HCT116 (cell line): ENCODE data around the gene GRB2. TPM values are rescaled to one million over a fixed set of nuclear protein-coding genes. Genes with fewer than 3 reads are reported as not detected.

Experiments used
- ATAC-seq: fragments of 200-7000 bp; cut with Tn5 transposase; 2 replicates; pipeline ENCODE4 v1.9.1; 2020; ENCODE audit warnings: mild to moderate bottlenecking, moderate library complexity
- BruUV-seq: library from RNA; stranded (reverse); fragments of 400-500 nt; replicated peaks from 2 replicates; lab custom pipeline; 2021; lab: Mats Ljungman, UMichigan
- CTCF ChIA-PET: fragments of 300-600 bp; sonication (Branson Sonifier 250); formaldehyde crosslinking; loops from one replicate; lab custom pipeline; 2021; ENCODE audit warnings: antibody characterized with exemption; lab: Charles Lee
- POLR2A ChIA-PET: fragments of 300-600, 350-600 bp; sonication (Branson Sonifier 250); formaldehyde crosslinking; loops from one replicate; lab custom pipeline; 2021; ENCODE audit warnings: antibody characterized with exemption; lab: Charles Lee
- RAD21 ChIA-PET, 2 experiments: fragments of 300-600 bp; sonication (Branson Sonifier 250); formaldehyde crosslinking; loops; one replicate each; lab custom pipeline; 2023; ENCODE audit warnings: low total read pairs in 2 of 2; ENCODE audit not compliant: uncharacterized antibody in 2 of 2, unreplicated experiment in 2 of 2, low non-redundant PET in 1 of 2; lab: Charles Lee
- DNase-seq: peaks from one replicate; pipeline ENCODE4 v3.0.0-alpha.2; 2010; ENCODE audit warnings: low read depth, low spot score
- H2AFZ ChIP-seq: fragments of 200-600 bp; shearing (Covaris generic), sonication (generic); 2 replicates; pipeline ENCODE4 v1.6.1; 2017; ENCODE audit warnings: low read depth, mixed run types, mixed read lengths, antibody characterized with exemption, low read length; ENCODE audit not compliant: poor library complexity, severe bottlenecking
- H3K27ac ChIP-seq: 2 replicates; pipeline ENCODE4 v1.5.1; 2012; ENCODE audit warnings: low read depth, low read length
- H3K27me3 ChIP-seq: fragments of 200-600 bp; sonication (generic); 2 replicates; pipeline ENCODE4 v1.6.1; 2016; ENCODE audit warnings: mixed run types, low read length, mixed read lengths; ENCODE audit not compliant: insufficient read depth
- H3K36me3 ChIP-seq, 2 experiments: fragments of 200-500 bp in 1 of 2; fragments of 200-600 bp in 1 of 2; sonication (Bioruptor generic) in 1 of 2; sonication (generic) in 1 of 2; 2 replicates each; pipeline versions ENCODE4 v1.5.1 to v1.6.1; 2014 to 2016; ENCODE audit warnings: low read length in 2 of 2, inconsistent platforms in 1 of 2, mixed read lengths in 1 of 2, mixed run types in 1 of 2; ENCODE audit not compliant: insufficient read depth in 2 of 2, control insufficient read depth in 1 of 2
- H3K4me1 ChIP-seq, 2 experiments: fragments of 200-600 bp in 1 of 2; sonication (generic) in 1 of 2; 2 replicates each; pipeline versions ENCODE4 v1.5.1 to v1.6.1; 2012 to 2017; ENCODE audit warnings: low read length in 2 of 2, inconsistent platforms in 1 of 2, mild to moderate bottlenecking in 1 of 2, mixed read lengths in 1 of 2, mixed run types in 1 of 2, moderate library complexity in 1 of 2; ENCODE audit not compliant: insufficient read depth in 2 of 2, control insufficient read depth in 1 of 2
- H3K4me2 ChIP-seq: fragments of 200-600 bp; sonication (generic); 2 replicates; pipeline ENCODE4 v1.6.1; 2017; ENCODE audit warnings: mixed run types, low read length, mixed read lengths
- H3K4me3 ChIP-seq, 2 experiments: fragments of 200-600 bp in 1 of 2; sonication (generic) in 1 of 2; replicated peaks in 1 of 2; 2 replicates each; pipeline ENCODE4 v1.5.1; 2011 to 2016; ENCODE audit warnings: low read length in 2 of 2, control low read depth in 1 of 2, low read depth in 1 of 2, mild to moderate bottlenecking in 1 of 2, mixed read lengths in 1 of 2, mixed run types in 1 of 2
- H3K79me2 ChIP-seq: fragments of 200-600 bp; sonication (generic); 2 replicates; pipeline ENCODE4 v1.6.1; 2017; ENCODE audit warnings: mild to moderate bottlenecking, mixed run types, low read length, moderate library complexity, mixed read lengths; ENCODE audit not compliant: insufficient read depth
- H3K9ac ChIP-seq: fragments of 200-600 bp; sonication (generic); 2 replicates; pipeline ENCODE4 v1.6.1; 2016; ENCODE audit warnings: low read length, mixed read lengths
- H3K9me2 ChIP-seq: fragments of 200-600 bp; sonication (generic), shearing (Covaris generic); 2 replicates; pipeline ENCODE4 v1.6.1; 2017; ENCODE audit warnings: mixed run types, mild to moderate bottlenecking, moderate library complexity; ENCODE audit not compliant: insufficient read depth
- H3K9me3 ChIP-seq, 2 experiments: fragments of 200-500 bp in 1 of 2; fragments of 200-600 bp in 1 of 2; sonication (Bioruptor generic) in 1 of 2; sonication (generic) in 1 of 2; 2 replicates each; pipeline ENCODE4 v1.6.1; 2014 to 2017; ENCODE audit warnings: low read length in 2 of 2, mixed read lengths in 2 of 2, inconsistent platforms in 1 of 2, low read depth in 1 of 2, mild to moderate bottlenecking in 1 of 2, mixed run types in 1 of 2, moderate library complexity in 1 of 2; ENCODE audit not compliant: control insufficient read depth in 1 of 2, insufficient read depth in 1 of 2
- H4K20me1 ChIP-seq: fragments of 200-600 bp; sonication (generic), shearing (Covaris generic); 2 replicates; pipeline ENCODE4 v1.6.1; 2017; ENCODE audit warnings: mixed run types, mild to moderate bottlenecking, moderate library complexity; ENCODE audit not compliant: insufficient read depth
- FOSL1 ChIP-seq: IDR thresholded peaks from 2 replicates; pipeline ENCODE4 v1.6.1; 2012; ENCODE audit warnings: low read depth
- RAD21 ChIP-seq: IDR thresholded peaks from 2 replicates; pipeline ENCODE4 v1.6.1; 2012; ENCODE audit warnings: low read depth, mild to moderate bottlenecking
- SRF ChIP-seq: IDR thresholded peaks from 2 replicates; pipeline ENCODE4 v1.6.1; 2012; ENCODE audit warnings: low read depth
- YY1 ChIP-seq: IDR thresholded peaks from 2 replicates; pipeline ENCODE4 v1.6.1; 2011; ENCODE audit warnings: low read length, low read depth, moderate library complexity, mild to moderate bottlenecking; ENCODE audit not compliant: insufficient replicate concordance; ENCODE audit errors: extremely low read depth
- intact Hi-C: fragments of 100-400 bp; cut with micrococcal nuclease; formaldehyde crosslinking; loops from 2 replicates; pipeline ENCODE4 v1.10.0; 2022
- total RNA-seq: library from RNA; stranded (reverse); gene quantifications from one replicate; pipeline ENCODE4 v1.2.1, GENCODE V29; 2021; ENCODE audit not compliant: unreplicated experiment

The GRB2 gene
- total RNA-seq, 1 experiment from 2014 or later = 146 TPM

- no TSS peak for BruUV-seq
- no peaks in the 10 kb centered on the region for H3K4me1 ChIP-seq
- peaks cover 5% of the 10 kb centered on the region; the same call in 1 of the 2 replicates for H4K20me1 ChIP-seq
- CTCF ChIA-PET = interaction anchor here (1.7 kb wide), 1 partner anchor 12 kb away, joined by 3 read pairs; no protein-coding TSS in a partner anchor
- POLR2A ChIA-PET = no interaction called here
- H3K36me3 ChIP-seq = peaks cover 0 to 4% of the 10 kb centered on the region in 2 experiments; a peak in 2 of 4 replicates
- H3K27me3 ChIP-seq = no peaks in the 10 kb centered on the region
- H3K4me2 ChIP-seq = no peak overlapping the region
- H3K9me2 ChIP-seq = no peaks in the 10 kb centered on the region
- no peak overlapping the region for H3K9ac ChIP-seq
- H3K4me3 ChIP-seq = no peak overlapping the region
- peaks cover 76% of the 10 kb centered on the region for H3K79me2 ChIP-seq
- intact Hi-C loops = no loop called here
- H3K9me3 ChIP-seq = no peaks in the 10 kb centered on the region
- no peak for TF ChIP-seq FOSL1
- DNase-seq (no peak), ATAC-seq (no peak)
- H3K27ac ChIP-seq = no peak overlapping the region
- no peak overlapping the region for H2AFZ ChIP-seq
- RAD21 ChIA-PET = no interaction called here
Observed at GRCh38 chr17:75334723-75335122, 70.8 kb downstream of the GRB2 start.

DNA sequence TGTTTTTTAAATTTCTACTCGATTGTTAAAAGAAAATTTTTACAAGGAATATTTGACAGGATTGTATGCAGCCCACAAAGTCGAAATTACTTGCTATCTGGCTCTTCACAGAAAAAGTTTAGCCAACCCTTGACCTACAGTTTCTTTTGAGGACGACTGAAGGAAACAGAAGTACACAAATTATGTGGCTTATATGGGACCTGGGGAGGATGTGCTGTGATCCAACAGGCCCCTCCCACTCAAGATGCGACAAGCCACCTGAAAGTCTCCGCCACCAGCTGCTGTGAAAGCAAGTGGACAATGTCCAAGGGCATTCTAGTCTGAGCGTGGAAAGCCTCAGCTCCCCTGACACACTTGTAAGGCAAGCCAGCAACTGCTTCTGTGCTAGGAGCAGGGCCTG lies 73.8 kb downstream of the GRB2 start:
- Histone ChIP-seq H3K79me2 (peaks cover 68% of the 10 kb centered on the region), H3K27ac (no peak overlapping the region), H3K36me3 (peaks cover 0 to 4% of the 10 kb centered on the region in 2 experiments; a peak in 2 of 4 replicates), H3K4me2 (no peak overlapping the region), H3K4me3 (no peak overlapping the region), H4K20me1 (peaks cover 5% of the 10 kb centered on the region; the same call in 1 of the 2 replicates), H3K9me2 (no peaks in the 10 kb centered on the region), H3K4me1 (no peaks in the 10 kb centered on the region), H2AFZ (no peak overlapping the region), H3K27me3 (no peaks in the 10 kb centered on the region), H3K9me3 (no peaks in the 10 kb centered on the region), H3K9ac (no peak overlapping the region)
- no peak for TF ChIP-seq RAD21
- no peak for TF ChIP-seq YY1
- no peak for TF ChIP-seq SRF
- RAD21 ChIA-PET = no interaction called here
- no TSS peak for BruUV-seq
- POLR2A ChIA-PET = no interaction called here
- intact Hi-C loops = no loop called here
- ATAC-seq (no peak), DNase-seq (no peak)
- CTCF ChIA-PET = no interaction called here
